HL-60 (cell line): ENCODE measurements around the gene ADGRB3.

Experiments
- DNase-seq, 2 experiments: peaks; one replicate each; pipeline ENCODE4 v3.0.0-alpha.2; 2010 to 2020; ENCODE audit warnings: low read depth in 1 of 2, low spot score in 1 of 2
- H3K27ac ChIP-seq: fragments of 250-450 bp; sonication (Bioruptor Pico); replicated peaks from 2 replicates; pipeline ENCODE4 v1.5.1; 2020; ENCODE audit warnings: mild to moderate bottlenecking, moderate library complexity
- H3K27me3 ChIP-seq: fragments of 250-450 bp; sonication (Bioruptor Pico); 2 replicates; pipeline ENCODE4 v1.5.1; 2021; ENCODE audit warnings: mild to moderate bottlenecking, moderate library complexity; ENCODE audit not compliant: insufficient read depth, poor library complexity, severe bottlenecking
- H3K4me3 ChIP-seq: replicated peaks from 2 replicates; pipeline ENCODE4 v1.5.1; 2011; ENCODE audit warnings: mild to moderate bottlenecking, control low read depth, low read length; ENCODE audit not compliant: insufficient read depth
- GABPA ChIP-seq: IDR thresholded peaks from 2 replicates; pipeline ENCODE4 v1.6.1; 2012; ENCODE audit warnings: low read depth
- POLR2AphosphoS5 ChIP-seq: IDR thresholded peaks from 2 replicates; pipeline ENCODE4 v1.6.1; 2012; ENCODE audit warnings: low read depth
- SPI1 ChIP-seq: IDR thresholded peaks from 2 replicates; pipeline ENCODE4 v1.6.1; 2012; ENCODE audit warnings: low read depth, mild to moderate bottlenecking, borderline replicate concordance
- TF ChIP-seq, protein P1 (sequence below): IDR thresholded peaks from 2 replicates; pipeline ENCODE4 v1.6.1; 2012; ENCODE audit warnings: low read depth; ENCODE audit not compliant: insufficient replicate concordance
- TF ChIP-seq, protein P2 (sequence below): IDR thresholded peaks from one replicate; pipeline ENCODE4 v1.5.1; 2011; ENCODE audit warnings: low read length, control low read depth, inconsistent platforms; ENCODE audit not compliant: insufficient read depth

Gene ADGRB3

DNA sequence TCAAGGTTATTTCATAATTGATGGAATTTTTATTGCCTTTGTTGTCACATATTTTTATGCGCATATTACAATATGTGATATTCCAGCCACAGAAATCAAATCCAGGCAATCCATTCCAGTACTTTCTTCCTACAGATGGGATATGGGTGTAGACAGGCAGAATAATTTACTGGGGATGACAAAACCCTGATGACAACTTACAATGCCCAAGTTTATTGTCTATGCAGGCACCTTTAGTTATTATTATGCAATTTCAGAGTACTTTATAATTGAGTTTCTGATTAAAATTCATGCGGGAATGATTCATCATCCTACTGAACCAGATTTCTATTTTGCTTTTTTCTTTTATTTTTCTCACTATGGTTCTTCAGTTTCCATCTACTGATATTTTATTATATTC is 803.0 kb downstream of the ADGRB3 start:
- Histone ChIP-seq H3K27me3 (no peaks in the 10 kb centered on the region), H3K27ac (no peak overlapping the region), H3K4me3 (no peak overlapping the region)
- TF ChIP-seq, protein P1, sequence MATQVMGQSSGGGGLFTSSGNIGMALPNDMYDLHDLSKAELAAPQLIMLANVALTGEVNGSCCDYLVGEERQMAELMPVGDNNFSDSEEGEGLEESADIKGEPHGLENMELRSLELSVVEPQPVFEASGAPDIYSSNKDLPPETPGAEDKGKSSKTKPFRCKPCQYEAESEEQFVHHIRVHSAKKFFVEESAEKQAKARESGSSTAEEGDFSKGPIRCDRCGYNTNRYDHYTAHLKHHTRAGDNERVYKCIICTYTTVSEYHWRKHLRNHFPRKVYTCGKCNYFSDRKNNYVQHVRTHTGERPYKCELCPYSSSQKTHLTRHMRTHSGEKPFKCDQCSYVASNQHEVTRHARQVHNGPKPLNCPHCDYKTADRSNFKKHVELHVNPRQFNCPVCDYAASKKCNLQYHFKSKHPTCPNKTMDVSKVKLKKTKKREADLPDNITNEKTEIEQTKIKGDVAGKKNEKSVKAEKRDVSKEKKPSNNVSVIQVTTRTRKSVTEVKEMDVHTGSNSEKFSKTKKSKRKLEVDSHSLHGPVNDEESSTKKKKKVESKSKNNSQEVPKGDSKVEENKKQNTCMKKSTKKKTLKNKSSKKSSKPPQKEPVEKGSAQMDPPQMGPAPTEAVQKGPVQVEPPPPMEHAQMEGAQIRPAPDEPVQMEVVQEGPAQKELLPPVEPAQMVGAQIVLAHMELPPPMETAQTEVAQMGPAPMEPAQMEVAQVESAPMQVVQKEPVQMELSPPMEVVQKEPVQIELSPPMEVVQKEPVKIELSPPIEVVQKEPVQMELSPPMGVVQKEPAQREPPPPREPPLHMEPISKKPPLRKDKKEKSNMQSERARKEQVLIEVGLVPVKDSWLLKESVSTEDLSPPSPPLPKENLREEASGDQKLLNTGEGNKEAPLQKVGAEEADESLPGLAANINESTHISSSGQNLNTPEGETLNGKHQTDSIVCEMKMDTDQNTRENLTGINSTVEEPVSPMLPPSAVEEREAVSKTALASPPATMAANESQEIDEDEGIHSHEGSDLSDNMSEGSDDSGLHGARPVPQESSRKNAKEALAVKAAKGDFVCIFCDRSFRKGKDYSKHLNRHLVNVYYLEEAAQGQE, result no peak
- TF ChIP-seq SPI1, result no peak
- no peak for TF ChIP-seq POLR2AphosphoS5
- TF ChIP-seq, protein P2, sequence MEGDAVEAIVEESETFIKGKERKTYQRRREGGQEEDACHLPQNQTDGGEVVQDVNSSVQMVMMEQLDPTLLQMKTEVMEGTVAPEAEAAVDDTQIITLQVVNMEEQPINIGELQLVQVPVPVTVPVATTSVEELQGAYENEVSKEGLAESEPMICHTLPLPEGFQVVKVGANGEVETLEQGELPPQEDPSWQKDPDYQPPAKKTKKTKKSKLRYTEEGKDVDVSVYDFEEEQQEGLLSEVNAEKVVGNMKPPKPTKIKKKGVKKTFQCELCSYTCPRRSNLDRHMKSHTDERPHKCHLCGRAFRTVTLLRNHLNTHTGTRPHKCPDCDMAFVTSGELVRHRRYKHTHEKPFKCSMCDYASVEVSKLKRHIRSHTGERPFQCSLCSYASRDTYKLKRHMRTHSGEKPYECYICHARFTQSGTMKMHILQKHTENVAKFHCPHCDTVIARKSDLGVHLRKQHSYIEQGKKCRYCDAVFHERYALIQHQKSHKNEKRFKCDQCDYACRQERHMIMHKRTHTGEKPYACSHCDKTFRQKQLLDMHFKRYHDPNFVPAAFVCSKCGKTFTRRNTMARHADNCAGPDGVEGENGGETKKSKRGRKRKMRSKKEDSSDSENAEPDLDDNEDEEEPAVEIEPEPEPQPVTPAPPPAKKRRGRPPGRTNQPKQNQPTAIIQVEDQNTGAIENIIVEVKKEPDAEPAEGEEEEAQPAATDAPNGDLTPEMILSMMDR, result no peak
- no peak for TF ChIP-seq GABPA
- no peak for DNase-seq
